Upper lobe of left lung (tissue), 6 donors: ENCODE measurements around the gene RNASE11. TPM values are rescaled to one million over a fixed set of nuclear protein-coding genes. Genes with fewer than 3 reads are reported as not detected.
"Not testable (repeated sequence)": the region's sequence is repeated elsewhere in the genome, so short reads cannot be mapped to it uniquely, and the experiment has no call there.

Experiments
- ATAC-seq, 2 donors: fragments of 200-7000 bp; cut with Tn5 transposase; one replicate each; pipeline ENCODE4 v1.9.1; 2022; ENCODE audit warnings: mild to moderate bottlenecking in 2 of 2, moderate library complexity in 2 of 2; ENCODE audit not compliant: low FRiP score in 2 of 2
- DNase-seq, 2 donors: peaks; one replicate each; pipeline ENCODE4 v3.0.0-alpha.2; 2019 to 2020
- H3K27ac ChIP-seq, 4 donors: fragments of 200-600 bp; sonication (generic); one replicate each; pipeline ENCODE4 v1.5.1; 2016 to 2019
- H3K27me3 ChIP-seq, 4 donors: fragments of 200-600 bp; sonication (generic); one replicate each; pipeline ENCODE4 v1.5.1; 2017 to 2019
- H3K36me3 ChIP-seq, 4 donors: fragments of 200-600 bp; sonication (generic); one replicate each; pipeline ENCODE4 v1.5.1; 2016 to 2019
- H3K4me1 ChIP-seq, 4 donors: fragments of 200-600 bp; sonication (generic); one replicate each; pipeline ENCODE4 v1.5.1; 2018 to 2019
- H3K4me3 ChIP-seq, 4 donors: fragments of 200-600 bp; sonication (generic); one replicate each; pipeline ENCODE4 v1.5.1; 2017 to 2019; ENCODE audit warnings: mild to moderate bottlenecking in 2 of 4, moderate library complexity in 1 of 4
- H3K9me3 ChIP-seq, 4 donors: fragments of 200-600 bp; sonication (generic); one replicate each; pipeline ENCODE4 v1.5.1; 2018 to 2019
- EP300 ChIP-seq, 4 donors: sonication (generic); formaldehyde crosslinking; IDR thresholded peaks; one replicate each; pipeline ENCODE4 v1.5.1; 2017; ENCODE audit warnings: antibody characterized with exemption in 4 of 4, control low read depth in 2 of 4
- POLR2A ChIP-seq, 4 donors: fragments of 450-650 bp; IDR thresholded peaks; one replicate each; pipeline ENCODE4 v1.5.1; 2016 to 2017; ENCODE audit warnings: antibody characterized with exemption in 4 of 4, mild to moderate bottlenecking in 2 of 4
- POLR2AphosphoS5 ChIP-seq, 2 donors: sonication (generic); formaldehyde crosslinking; IDR thresholded peaks; one replicate each; pipeline ENCODE4 v1.5.1; 2017; ENCODE audit warnings: antibody characterized with exemption in 2 of 2
- WGBS, 2 donors: methylation state at CpG; one replicate each; pipeline ENCODE4 v1.1.5; 2017 to 2018; 5-methylcytosine and 5-hydroxymethylcytosine counted together
- total RNA-seq, 6 donors: library from RNA; depleted of rRNA in 4 of 6; stranded (reverse); fragments of >200 nt in 4 of 6; gene quantifications; one replicate each; pipeline versions ENCODE4 v1.1.0 to v1.2.1, GENCODE V29; 2016 to 2021
- TF ChIP-seq, protein P1 (sequence below), 6 experiments: fragments of 450-650 bp in 4 of 6; fragments of 200-600 bp in 2 of 6; sonication (generic) in 2 of 6; IDR thresholded peaks; one replicate each; pipeline ENCODE4 v1.5.1; 2016 to 2019; ENCODE audit warnings: antibody characterized with exemption in 6 of 6
- donor health status: DM: no; HTN: no; CAD: no; lungs with moderate emphysema.
- donor health status: DM: no; HTN: yes; CAD: no; lungs with severe emphysema.

RNASE11 gene
- total RNA-seq, 6 donors from 2014 or later, result not detected

- DNase-seq (no peak), ATAC-seq (no peak)
- H3K9me3 ChIP-seq, result peaks cover 7 to 21% (median 15%) of the 10 kb centered on the region in 4 donors
- no peak overlapping the region for H3K4me3 ChIP-seq
- TF ChIP-seq, protein P1, sequence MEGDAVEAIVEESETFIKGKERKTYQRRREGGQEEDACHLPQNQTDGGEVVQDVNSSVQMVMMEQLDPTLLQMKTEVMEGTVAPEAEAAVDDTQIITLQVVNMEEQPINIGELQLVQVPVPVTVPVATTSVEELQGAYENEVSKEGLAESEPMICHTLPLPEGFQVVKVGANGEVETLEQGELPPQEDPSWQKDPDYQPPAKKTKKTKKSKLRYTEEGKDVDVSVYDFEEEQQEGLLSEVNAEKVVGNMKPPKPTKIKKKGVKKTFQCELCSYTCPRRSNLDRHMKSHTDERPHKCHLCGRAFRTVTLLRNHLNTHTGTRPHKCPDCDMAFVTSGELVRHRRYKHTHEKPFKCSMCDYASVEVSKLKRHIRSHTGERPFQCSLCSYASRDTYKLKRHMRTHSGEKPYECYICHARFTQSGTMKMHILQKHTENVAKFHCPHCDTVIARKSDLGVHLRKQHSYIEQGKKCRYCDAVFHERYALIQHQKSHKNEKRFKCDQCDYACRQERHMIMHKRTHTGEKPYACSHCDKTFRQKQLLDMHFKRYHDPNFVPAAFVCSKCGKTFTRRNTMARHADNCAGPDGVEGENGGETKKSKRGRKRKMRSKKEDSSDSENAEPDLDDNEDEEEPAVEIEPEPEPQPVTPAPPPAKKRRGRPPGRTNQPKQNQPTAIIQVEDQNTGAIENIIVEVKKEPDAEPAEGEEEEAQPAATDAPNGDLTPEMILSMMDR (IDR thresholded peaks at IDR 0.05), result no peak
- TF ChIP-seq EP300 (IDR thresholded peaks at IDR 0.05) (no peak), POLR2A (IDR thresholded peaks at IDR 0.05) (no peak), POLR2AphosphoS5 (IDR thresholded peaks at IDR 0.05) (no peak)
- no peaks in the 10 kb centered on the region for H3K27me3 ChIP-seq
- no peaks in the 10 kb centered on the region for H3K36me3 ChIP-seq
- H3K27ac ChIP-seq, result no peak overlapping the region
- H3K4me1 ChIP-seq, result no peaks in the 10 kb centered on the region
Observed at GRCh38 chr14:20569066-20569465, 18.7 kb downstream of the RNASE11 start.

GRCh38 chr14:20568393-20568792 is 19.4 kb downstream of the RNASE11 start:
- WGBS, 2 donors, result 81 to 84% methylated on average over 3 of the region's 3 CpGs
- Histone ChIP-seq H3K4me3 (no peak overlapping the region), H3K27me3 (no peaks in the 10 kb centered on the region), H3K9me3 (peaks cover 7 to 21% (median 15%) of the 10 kb centered on the region in 4 donors), H3K4me1 (no peaks in the 10 kb centered on the region), H3K36me3 (no peaks in the 10 kb centered on the region), H3K27ac (no peak overlapping the region)
- no peak for DNase-seq
- TF ChIP-seq, protein P1 (IDR thresholded peaks at IDR 0.05), result no peak
- TF ChIP-seq POLR2AphosphoS5 (IDR thresholded peaks at IDR 0.05) (no peak), EP300 (IDR thresholded peaks at IDR 0.05) (no peak)
- no peak for ATAC-seq

- H3K27ac ChIP-seq, H3K4me3 ChIP-seq, H3K36me3 ChIP-seq, ATAC-seq, DNase-seq, H3K27me3 ChIP-seq, H3K4me1 ChIP-seq: not testable (repeated sequence)
- 93% methylated on average over 1 of the region's 1 CpG for WGBS, 2 donors
- H3K9me3 ChIP-seq, result peaks cover 7 to 21% (median 15%) of the 10 kb centered on the region in 4 donors
Observed at GRCh38 chr14:20567199-20567598, 20.6 kb downstream of the RNASE11 start.

GRCh38 chr14:20564501-20564997 is 23.3 kb downstream of the RNASE11 start:
- 92% methylated on average over 2 of the region's 2 CpGs; no CpG with 5 or more reads in 1 of the 2 donors for whole genome bisulfite sequencing, 2 donors
- no peak overlapping the region for H3K27ac ChIP-seq
- TF ChIP-seq POLR2AphosphoS5 (IDR thresholded peaks at IDR 0.05), result no peak
- TF ChIP-seq EP300 (IDR thresholded peaks at IDR 0.05), result no peak
- TF ChIP-seq, protein P1 (IDR thresholded peaks at IDR 0.05), result no peak
- TF ChIP-seq POLR2A (IDR thresholded peaks at IDR 0.05), result no peak
- H3K36me3 ChIP-seq, result no peaks in the 10 kb centered on the region
- no peak for DNase-seq
- no peaks in the 10 kb centered on the region for H3K27me3 ChIP-seq
- ATAC-seq, result no peak
- no peaks in the 10 kb centered on the region for H3K4me1 ChIP-seq
- H3K4me3 ChIP-seq, result no peak overlapping the region
- H3K9me3 ChIP-seq, result peaks cover 7 to 18% (median 14%) of the 10 kb centered on the region in 4 donors

GRCh38 chr14:20563971-20564370 is 23.8 kb downstream of the RNASE11 start:
- Histone ChIP-seq H3K36me3 (no peaks in the 10 kb centered on the region), H3K27ac (no peak overlapping the region), H3K4me3 (no peak overlapping the region), H3K9me3 (peaks cover 7 to 13% (median 8%) of the 10 kb centered on the region in 4 donors), H3K27me3 (no peaks in the 10 kb centered on the region), H3K4me1 (no peaks in the 10 kb centered on the region)
- TF ChIP-seq EP300 (IDR thresholded peaks at IDR 0.05) (no peak), POLR2AphosphoS5 (IDR thresholded peaks at IDR 0.05) (no peak), POLR2A (IDR thresholded peaks at IDR 0.05) (no peak)
- TF ChIP-seq, protein P1 (IDR thresholded peaks at IDR 0.05), result no peak
- ATAC-seq, result no peak
- DNase-seq, result no peak
- 74 to 97% methylated on average over 1 of the region's 1 CpG for WGBS, 2 donors
